Measurements from ENCODE around the gene LRRC32.

DNA sequence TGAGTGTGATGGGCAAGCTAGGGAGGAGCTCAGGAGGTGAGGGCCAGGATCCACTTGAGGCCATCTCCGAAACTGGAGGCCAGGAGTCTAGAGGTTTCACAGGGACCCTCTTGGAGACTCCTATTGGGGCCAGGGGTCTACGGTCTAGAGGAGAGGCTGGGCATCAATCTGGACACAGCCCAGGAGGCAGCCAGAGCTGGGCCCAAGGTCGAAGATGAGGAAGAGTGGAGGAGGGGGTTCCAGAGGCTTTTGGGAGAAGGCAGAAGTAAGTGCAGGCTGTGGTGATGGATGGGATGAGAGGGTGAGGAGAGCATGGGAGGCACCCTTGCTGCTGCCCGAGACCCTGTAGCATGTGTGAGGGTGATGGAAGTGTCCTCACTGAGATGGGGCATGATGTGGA, 56.6 kb downstream of the LRRC32 start:
- TF ChIP-seq, protein P1, sequence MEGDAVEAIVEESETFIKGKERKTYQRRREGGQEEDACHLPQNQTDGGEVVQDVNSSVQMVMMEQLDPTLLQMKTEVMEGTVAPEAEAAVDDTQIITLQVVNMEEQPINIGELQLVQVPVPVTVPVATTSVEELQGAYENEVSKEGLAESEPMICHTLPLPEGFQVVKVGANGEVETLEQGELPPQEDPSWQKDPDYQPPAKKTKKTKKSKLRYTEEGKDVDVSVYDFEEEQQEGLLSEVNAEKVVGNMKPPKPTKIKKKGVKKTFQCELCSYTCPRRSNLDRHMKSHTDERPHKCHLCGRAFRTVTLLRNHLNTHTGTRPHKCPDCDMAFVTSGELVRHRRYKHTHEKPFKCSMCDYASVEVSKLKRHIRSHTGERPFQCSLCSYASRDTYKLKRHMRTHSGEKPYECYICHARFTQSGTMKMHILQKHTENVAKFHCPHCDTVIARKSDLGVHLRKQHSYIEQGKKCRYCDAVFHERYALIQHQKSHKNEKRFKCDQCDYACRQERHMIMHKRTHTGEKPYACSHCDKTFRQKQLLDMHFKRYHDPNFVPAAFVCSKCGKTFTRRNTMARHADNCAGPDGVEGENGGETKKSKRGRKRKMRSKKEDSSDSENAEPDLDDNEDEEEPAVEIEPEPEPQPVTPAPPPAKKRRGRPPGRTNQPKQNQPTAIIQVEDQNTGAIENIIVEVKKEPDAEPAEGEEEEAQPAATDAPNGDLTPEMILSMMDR (IDR thresholded peaks at IDR 0.05 in 2 of 3, conservative IDR thresholded peaks at IDR 0.05 in 1 of 3; ENCODE audit: insufficient read depth in 2 of 3, low read depth in 1 of 3, low read length in 3 of 3): no peak
- TF ChIP-seq MAZ (CRISPR knock-in tag; conservative IDR thresholded peaks at IDR 0.05 in 1 of 2, IDR thresholded peaks at IDR 0.05 in 1 of 2) (no peak), SNIP1 (IDR thresholded peaks at IDR 0.05; ENCODE audit: low read depth) (no peak)
- TF ChIP-seq, protein P2, sequence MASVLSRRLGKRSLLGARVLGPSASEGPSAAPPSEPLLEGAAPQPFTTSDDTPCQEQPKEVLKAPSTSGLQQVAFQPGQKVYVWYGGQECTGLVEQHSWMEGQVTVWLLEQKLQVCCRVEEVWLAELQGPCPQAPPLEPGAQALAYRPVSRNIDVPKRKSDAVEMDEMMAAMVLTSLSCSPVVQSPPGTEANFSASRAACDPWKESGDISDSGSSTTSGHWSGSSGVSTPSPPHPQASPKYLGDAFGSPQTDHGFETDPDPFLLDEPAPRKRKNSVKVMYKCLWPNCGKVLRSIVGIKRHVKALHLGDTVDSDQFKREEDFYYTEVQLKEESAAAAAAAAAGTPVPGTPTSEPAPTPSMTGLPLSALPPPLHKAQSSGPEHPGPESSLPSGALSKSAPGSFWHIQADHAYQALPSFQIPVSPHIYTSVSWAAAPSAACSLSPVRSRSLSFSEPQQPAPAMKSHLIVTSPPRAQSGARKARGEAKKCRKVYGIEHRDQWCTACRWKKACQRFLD (CRISPR knock-in tag; IDR thresholded peaks at IDR 0.05): no peak
